Stimulated activated CD4-positive, alpha-beta T cell treated with anti-CD3 and anti-CD28 coated beads, Interleukin-4, amount 100 ng/mL, for 1 hour (primary cell): Measurements from ENCODE around the gene NOTUM.

ENCODE experiments used
- DNase-seq: peaks from one replicate; pipeline ENCODE4 v3.0.0-alpha.2; 2020

NOTUM gene

GRCh38 chr17:81961087-81961511 is at the start of gene NOTUM:
Gene NOTUM (minus strand): TSS chr17:81961187. CDS start chr17:81960909, 278 bp downstream.
- DNase-seq = no peak

DNA sequence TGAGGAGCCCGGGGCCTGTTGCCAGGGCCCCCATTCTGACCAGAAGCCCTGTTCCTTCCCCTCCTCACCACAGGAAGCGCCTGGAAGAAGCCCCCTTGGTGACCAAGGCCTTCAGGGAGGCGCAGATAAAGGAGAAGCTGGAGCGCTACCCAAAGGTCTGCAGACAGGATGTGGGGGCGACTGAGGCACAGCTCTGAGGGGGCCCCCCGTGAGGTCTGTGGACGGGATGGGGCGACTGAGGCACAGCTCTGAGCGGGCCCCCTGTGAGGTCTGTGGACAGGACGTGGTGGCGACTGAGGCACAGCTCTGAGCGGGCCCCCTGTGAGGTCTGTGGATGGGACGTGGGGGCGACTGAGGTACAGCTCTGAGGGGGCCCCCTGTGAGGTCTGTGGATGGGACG is 48.4 kb upstream of the NOTUM start:
- no peak for DNase-seq

DNA sequence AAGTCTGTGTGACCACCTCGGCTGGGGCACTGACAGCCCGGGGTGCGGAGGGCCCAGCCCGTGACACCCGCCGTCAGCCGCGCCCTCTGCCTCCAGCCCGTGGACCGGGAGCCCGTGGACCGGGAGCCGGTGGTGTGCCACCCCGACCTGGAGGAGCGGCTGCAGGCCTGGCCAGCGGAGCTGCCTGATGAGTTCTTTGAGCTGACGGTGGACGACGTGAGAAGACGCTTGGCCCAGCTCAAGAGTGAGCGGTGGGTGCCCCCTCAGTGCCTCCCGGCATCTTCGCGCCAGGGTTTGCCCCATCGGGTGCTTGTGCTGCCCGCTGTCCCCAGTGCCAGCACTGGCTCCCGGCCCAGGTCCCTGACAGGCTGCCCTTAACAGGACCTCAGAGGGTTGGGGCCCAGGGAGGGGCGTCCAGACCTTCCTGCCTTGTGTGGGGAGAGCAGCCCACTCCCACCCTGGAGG is 48.0 kb upstream of the NOTUM start:
- DNase-seq = no peak

DNA sequence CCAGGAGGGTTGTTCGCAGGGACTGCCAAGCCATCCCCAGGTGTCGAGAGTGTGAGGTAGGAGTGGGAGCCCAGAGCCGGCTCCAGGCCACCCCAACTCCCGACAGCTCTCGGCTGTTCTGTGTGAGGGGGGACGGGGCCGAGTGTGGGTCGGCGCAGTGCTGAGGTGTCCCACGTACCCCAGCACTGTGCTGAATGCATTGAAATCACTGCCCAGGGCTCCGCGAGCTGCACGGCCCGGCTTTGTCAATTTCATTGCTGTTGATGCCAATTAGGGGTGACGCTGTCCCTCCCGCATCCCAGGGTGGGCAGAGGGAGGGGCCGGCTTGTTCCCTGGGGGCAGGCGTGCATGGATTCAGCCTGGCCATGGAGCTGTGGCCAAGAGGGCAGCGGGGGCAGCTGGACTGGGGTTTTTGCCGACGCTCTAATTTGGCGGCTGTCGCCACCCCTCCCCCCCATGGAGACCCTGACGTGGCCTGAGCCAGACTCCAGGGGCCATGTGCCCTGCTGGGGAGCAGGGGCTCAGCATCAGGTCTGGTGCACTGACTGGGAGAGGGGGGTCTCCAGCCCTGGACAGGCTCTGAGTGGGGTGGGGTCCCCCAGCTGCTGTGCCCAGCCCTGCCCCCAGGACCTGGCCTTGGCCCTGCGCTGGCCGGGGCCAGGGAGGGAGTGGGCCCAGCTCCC is 47.4 kb upstream of the NOTUM start:
- no peak for DNase-seq

DNA sequence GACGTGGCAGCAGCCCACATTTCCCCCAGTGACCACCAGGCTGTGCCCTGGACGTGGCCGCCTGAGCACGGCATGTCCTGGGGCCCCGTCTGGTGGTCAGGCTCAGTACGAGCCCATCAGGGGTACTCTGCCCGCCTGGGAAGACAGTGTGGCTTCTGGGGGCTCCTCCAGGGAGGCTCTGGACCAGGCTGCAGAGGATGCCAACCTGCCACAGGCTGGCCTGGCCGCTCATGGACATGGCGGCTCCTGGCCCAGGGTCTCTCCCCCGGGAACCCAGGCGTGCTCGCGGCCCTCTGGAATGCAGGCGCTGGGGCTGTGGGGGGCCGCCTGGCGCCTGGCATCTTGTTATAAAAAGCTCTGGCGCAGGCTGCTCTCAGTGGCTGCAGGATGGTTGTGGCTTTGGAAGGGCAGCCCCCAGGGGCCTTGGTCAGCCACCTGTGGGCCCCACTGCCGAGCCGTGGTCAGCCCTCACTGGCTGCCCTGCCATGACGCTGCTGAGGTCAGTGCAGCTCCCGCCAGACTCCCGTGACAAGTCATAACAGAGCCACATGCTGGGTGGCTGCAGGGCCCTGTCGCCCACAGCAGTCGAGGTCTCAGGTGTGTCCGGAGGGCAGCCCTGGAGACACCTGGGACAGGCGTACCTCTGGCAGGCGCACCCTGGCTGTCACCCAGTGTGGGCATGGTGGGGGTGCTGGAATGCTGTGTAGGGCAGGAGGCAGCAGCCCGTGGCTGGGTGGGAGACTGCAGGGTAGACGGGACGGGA is 46.7 kb upstream of the NOTUM start:
- no peak for DNase-seq

GRCh38 chr17:82007228-82007494 is 46.2 kb upstream of the NOTUM start:
- DNase-seq = no peak

DNA sequence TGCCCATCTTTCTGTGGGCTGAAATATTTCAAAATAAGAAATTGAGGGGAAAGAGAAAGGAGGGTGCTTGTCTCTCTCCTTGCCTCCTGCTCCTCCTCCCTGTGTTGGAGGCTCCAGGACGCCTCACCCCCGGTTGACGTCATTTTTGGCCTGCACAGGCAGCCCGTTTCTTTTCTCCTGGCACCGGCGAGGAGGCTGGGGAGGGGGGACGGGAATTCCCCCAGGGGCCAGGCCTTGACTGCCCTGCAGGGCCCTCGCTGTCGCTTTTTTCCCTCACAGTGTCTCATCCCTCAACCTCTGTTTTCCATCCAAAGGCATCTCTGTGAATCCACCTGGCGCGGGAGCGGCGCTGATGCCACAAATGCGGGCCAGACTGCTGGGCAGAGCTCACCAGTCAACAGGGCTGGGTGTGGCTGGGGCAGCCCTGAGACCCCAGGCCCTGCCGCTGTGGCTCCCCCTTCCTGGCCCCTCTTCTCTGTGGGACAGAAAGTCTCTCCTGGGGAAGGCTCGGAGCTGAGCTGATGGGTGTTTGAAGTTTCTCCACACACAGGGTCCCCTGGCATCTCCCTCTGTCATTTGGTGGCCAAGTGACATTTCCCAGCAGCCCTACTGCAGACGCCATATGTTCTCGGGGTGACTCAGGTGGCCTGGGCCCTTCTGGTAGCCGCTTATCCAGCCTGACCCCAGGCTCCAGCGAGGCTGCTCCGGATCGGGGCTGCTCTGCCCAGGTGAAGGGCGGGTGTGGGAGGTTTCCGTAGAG is 45.7 kb upstream of the NOTUM start:
- DNase-seq = no peak

DNA sequence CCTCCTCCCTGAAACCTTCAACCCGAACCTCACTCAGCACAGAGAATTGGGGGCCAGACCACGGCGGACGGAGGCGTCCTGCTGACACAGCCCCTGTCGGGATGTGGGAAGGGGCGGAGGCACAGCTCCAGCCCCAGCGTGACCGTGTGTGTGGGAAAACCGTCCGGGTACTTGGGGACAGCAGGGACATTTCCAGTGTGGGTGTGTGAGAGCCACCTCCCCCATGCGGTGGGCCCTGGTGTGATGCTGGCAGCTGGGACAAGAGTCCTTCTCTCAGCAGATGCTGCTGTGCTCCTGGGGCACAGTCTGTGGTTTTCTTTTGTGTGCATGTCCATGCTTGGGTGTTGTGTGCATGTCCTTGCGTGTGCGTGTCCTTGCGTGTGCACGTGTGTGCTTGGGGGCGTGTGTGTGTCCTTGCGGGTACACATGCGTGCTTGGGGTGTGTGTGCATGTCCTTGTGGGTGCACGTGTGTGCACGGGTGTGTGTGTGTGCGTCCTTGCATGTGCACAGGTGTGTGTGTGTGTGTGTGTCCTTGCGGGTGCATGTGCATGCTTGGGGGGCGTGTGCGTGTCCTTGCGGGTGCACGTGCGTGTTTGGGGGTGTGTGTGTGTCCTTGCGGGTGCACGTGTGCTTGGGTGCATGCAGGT is 44.8 kb upstream of the NOTUM start:
- no peak for DNase-seq

- DNase-seq = no peak
These were observed 43.8 kb upstream of the NOTUM start for GRCh38 chr17:82004517-82005455.

- DNase-seq = peak; percentile 38
These were observed 42.7 kb upstream of the NOTUM start for GRCh38 chr17:82003411-82004381.

DNA sequence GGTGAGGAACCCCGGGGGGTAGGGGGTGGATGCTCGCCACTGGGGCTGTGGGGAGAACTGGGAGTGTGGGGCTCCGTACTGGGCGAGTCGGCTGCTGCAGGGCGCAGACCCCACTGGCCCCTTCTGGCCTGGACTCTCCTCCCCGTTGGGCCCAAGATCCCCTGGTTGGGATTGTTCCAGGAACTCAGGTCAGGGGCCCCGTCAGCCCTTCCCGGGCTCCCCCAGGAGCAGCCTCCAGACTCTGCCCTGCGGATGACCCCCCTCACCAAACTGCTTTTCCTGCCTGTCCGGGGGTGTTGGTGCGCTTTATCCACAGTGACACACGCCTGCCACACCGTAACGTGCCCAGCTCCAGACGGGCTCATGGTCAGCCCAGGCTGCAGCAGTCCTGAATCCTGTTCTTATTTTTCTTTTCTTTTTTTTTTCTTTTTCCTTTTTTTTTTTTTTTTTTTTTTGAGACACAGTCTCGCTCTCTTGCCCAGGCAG is 40.6 kb upstream of the NOTUM start:
- DNase-seq = no peak

DNA sequence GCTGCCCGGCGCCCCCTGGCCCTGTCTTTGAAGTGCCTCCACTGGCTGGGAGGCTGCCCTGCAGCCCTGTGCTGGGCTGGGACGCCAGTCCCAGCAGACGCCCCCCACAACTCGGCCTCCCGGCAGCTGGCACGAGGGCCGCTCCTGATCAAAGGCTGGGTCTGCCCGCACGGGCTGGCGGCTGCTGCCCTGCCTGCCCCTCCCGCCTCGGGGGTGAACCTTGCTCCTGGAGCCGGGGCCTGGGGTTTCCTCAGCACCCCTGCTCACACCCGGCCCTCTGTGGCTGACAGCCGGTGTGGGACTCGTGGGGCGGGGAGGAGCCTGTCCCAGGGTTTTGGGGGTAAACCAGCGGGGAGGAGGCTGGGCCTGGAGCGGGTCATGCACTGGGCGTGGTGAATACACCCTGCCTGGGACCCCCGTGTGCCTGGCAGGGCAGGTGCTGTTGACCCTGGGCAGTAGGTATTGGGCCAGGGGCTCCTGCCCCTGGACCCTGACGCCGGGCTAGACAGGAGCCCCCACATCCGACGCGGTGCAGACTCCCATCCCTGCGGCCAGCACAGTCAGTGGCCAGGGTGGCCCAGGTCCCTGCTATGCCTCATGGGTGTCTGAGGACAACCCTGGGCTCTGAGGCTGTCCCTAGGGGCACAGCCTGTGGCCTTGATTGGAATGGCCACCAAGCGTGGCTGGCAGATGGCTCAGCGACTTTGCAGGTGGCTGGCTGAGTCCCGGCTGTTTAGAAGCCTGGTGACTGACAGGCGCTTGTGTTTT is 40.0 kb upstream of the NOTUM start:
- DNase-seq = no peak

DNA sequence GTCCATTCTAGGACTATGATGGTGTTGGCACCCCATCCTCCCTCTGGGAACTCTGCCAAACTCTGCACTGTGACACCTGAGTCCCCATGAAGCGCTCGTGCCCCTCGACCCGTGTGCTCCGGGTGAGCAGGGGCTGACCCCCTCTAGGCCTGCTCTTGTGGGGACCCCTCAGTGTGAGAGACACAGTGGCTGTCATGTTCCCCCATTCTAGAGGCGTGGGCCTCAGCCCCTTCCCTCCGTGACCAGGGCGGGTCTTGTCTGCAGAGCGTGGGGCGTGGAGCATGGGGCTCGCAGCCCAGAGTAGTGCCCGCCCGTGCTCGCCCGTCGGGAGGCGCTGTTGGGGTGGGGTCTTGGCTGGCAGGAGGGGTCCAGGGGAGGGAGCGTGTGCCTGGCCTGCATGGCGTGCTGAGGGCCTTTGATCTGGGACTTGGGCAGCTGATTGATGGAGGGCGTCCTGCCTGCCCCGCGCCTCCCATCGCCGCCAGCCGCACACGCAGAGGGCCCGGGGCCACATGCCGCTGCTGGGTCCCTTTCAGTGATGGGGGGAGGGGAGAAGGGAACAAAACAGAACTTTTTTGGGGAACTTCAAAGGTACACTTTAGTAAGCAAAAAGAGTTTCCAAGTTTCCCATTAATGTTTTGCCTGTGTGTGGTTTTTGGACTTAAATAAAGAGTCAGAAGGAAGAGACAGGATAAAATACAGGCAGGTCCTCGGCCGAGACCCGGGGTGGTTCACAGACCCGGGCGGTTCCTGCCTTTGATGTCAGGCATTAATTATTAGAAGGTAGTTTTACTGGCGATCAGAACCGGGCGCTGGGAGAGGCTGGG is 39.2 kb upstream of the NOTUM start:
- DNase-seq = no peak

DNA sequence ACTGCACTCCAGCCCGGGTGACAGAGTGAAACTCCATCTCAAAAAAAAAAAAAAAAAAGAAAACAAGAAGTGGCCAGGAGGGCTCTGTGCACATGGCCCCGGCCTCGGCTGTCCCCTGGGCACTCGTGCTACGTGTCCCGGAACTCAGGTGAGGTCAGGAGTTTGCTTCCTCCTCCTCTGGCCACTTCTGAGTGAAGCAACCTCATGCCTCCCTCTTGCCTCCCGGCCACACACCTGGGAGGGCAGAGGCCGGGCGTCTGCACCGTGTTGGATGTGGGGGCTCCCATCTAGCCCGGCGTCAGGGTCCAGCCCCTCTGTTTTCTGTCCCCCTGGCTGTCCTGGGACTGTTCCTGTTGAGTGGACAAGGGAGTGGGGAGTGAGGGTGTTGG is 38.6 kb upstream of the NOTUM start:
- no peak for DNase-seq

GRCh38 chr17:81998691-81999438 is 37.9 kb upstream of the NOTUM start:
- DNase-seq = no peak

- DNase-seq = no peak
These were observed 37.2 kb upstream of the NOTUM start for GRCh38 chr17:81998212-81998611.

GRCh38 chr17:81996757-81997441 is 35.9 kb upstream of the NOTUM start:
- no peak for DNase-seq
